HG02623 (cell line): ENCODE measurements around the gene HNRNPR.
"Not testable (repeated sequence)": the region's sequence is repeated elsewhere in the genome, so short reads cannot be mapped to it uniquely, and the experiment has no call there.

Experiments used
- ATAC-seq: cut with Tn5 transposase; IDR thresholded peaks from one replicate; pipeline ENCODE4 v1.9.1; 2021; ENCODE audit warnings: moderate library complexity; ENCODE audit not compliant: unreplicated experiment

HNRNPR gene

GRCh38 chr1:23344111-23344986 lies at the start of gene HNRNPR:
TSS of gene HNRNPR (minus strand) at chr1:23344284. CDS start at chr1:23341008, 3,276 bp downstream.
- peak; percentile 94 for ATAC-seq

GRCh38 chr1:23393706-23394105 lies 49.6 kb upstream of the HNRNPR start:
- ATAC-seq = no peak

- ATAC-seq = no peak
Measured at GRCh38 chr1:23392125-23392855, 48.2 kb upstream of the HNRNPR start.

- ATAC-seq = no peak
Measured at GRCh38 chr1:23389837-23390321, 45.8 kb upstream of the HNRNPR start.

GRCh38 chr1:23387494-23387893 lies 43.4 kb upstream of the HNRNPR start:
- ATAC-seq = no peak

GRCh38 chr1:23385119-23385621 lies 41.1 kb upstream of the HNRNPR start:
- ATAC-seq = no peak

GRCh38 chr1:23384312-23385058 lies 40.4 kb upstream of the HNRNPR start:
- no peak for ATAC-seq

GRCh38 chr1:23383577-23384311 lies 39.7 kb upstream of the HNRNPR start:
- ATAC-seq = no peak

GRCh38 chr1:23381233-23381885 lies 37.3 kb upstream of the HNRNPR start:
- ATAC-seq = no peak

- no peak for ATAC-seq
Measured at GRCh38 chr1:23380719-23381118, 36.6 kb upstream of the HNRNPR start.

- ATAC-seq = not testable (repeated sequence)
Measured at GRCh38 chr1:23380236-23380635, 36.2 kb upstream of the HNRNPR start.

GRCh38 chr1:23376890-23377811 lies 33.1 kb upstream of the HNRNPR start:
- ATAC-seq = no peak

GRCh38 chr1:23374079-23374735 lies 30.1 kb upstream of the HNRNPR start:
- ATAC-seq = not testable (repeated sequence)

- ATAC-seq = no peak
Measured at GRCh38 chr1:23371987-23372880, 28.1 kb upstream of the HNRNPR start.

- no peak for ATAC-seq
Measured at GRCh38 chr1:23370709-23371584, 26.9 kb upstream of the HNRNPR start.

GRCh38 chr1:23370330-23370708 lies 26.2 kb upstream of the HNRNPR start:
- no peak for ATAC-seq
